ENCODE results near the gene TPST2. TPM values are rescaled to one million over a fixed set of nuclear protein-coding genes. Genes with fewer than 3 reads are reported as not detected.

The TPST2 gene
- total RNA-seq, 1 donor from 2014 or later, result 63.1 TPM

- H3K36me3 ChIP-seq, result no peaks in the 10 kb centered on the region
- no peak for ATAC-seq
- no peaks in the 10 kb centered on the region for H3K4me1 ChIP-seq
Observed at GRCh38 chr22:26602127-26602526, 12.2 kb upstream of the TPST2 start.

GRCh38 chr22:26601726-26602125 is 11.8 kb upstream of the TPST2 start:
- ATAC-seq (no peak), DNase-seq (no peak)
- no peak overlapping the region for H3K4me3 ChIP-seq
- H3K4me1 ChIP-seq, result no peaks in the 10 kb centered on the region
- no peak overlapping the region for H3K27ac ChIP-seq
- intact Hi-C loops (cut with DNase I), result no loop called here
- no peak for TF ChIP-seq CTCF (IDR thresholded peaks at IDR 0.05)
- H3K27me3 ChIP-seq (ENCODE audit: low read depth), result no peaks in the 10 kb centered on the region
- no peaks in the 10 kb centered on the region for H3K36me3 ChIP-seq
- no peaks in the 10 kb centered on the region for H3K9me3 ChIP-seq

More at GRCh38 chr22:26602127-26602526, 12.2 kb upstream of the TPST2 start:
- H3K27ac ChIP-seq, result no peak overlapping the region
- intact Hi-C loops (cut with DNase I), result no loop called here
- TF ChIP-seq CTCF (IDR thresholded peaks at IDR 0.05), result no peak
- no peak overlapping the region for H3K4me3 ChIP-seq
- no peak for DNase-seq
- H3K9me3 ChIP-seq, result no peaks in the 10 kb centered on the region
- no peaks in the 10 kb centered on the region for H3K27me3 ChIP-seq (ENCODE audit: low read depth)

- Histone ChIP-seq H3K4me1 (no peaks in the 10 kb centered on the region), H3K27ac (no peak overlapping the region), H3K4me3 (no peak overlapping the region), H3K36me3 (no peaks in the 10 kb centered on the region), H3K27me3 (ENCODE audit: low read depth) (no peaks in the 10 kb centered on the region), H3K9me3 (no peaks in the 10 kb centered on the region)
- no peak for DNase-seq
- intact Hi-C loops (cut with DNase I), result no loop called here
- ATAC-seq, result no peak
- no peak for TF ChIP-seq CTCF (IDR thresholded peaks at IDR 0.05)
Observed at GRCh38 chr22:26599505-26599904, 9.6 kb upstream of the TPST2 start.

GRCh38 chr22:26597480-26597879 is 7.5 kb upstream of the TPST2 start:
- Histone ChIP-seq H3K4me3 (no peak overlapping the region), H3K27me3 (ENCODE audit: low read depth) (no peaks in the 10 kb centered on the region), H3K36me3 (no peaks in the 10 kb centered on the region), H3K27ac (no peak overlapping the region), H3K9me3 (no peaks in the 10 kb centered on the region), H3K4me1 (peaks cover 7% of the 10 kb centered on the region)
- TF ChIP-seq CTCF (IDR thresholded peaks at IDR 0.05), result no peak
- ATAC-seq, result no peak
- intact Hi-C loops (cut with DNase I), result no loop called here
- DNase-seq, result no peak

- Histone ChIP-seq H3K36me3 (no peaks in the 10 kb centered on the region), H3K9me3 (no peaks in the 10 kb centered on the region), H3K27ac (no peak overlapping the region), H3K4me1 (peaks cover 12% of the 10 kb centered on the region), H3K27me3 (ENCODE audit: low read depth) (no peaks in the 10 kb centered on the region), H3K4me3 (no peak overlapping the region)
- TF ChIP-seq CTCF (IDR thresholded peaks at IDR 0.05), result no peak
- intact Hi-C loops (cut with DNase I), result no loop called here
- DNase-seq (no peak), ATAC-seq (peak in 1 of 2 donors; percentile 29)
Observed at GRCh38 chr22:26597026-26597425, 7.1 kb upstream of the TPST2 start.

- H3K4me1 ChIP-seq, result peaks cover 28% of the 10 kb centered on the region
- no peak overlapping the region for H3K27ac ChIP-seq
- no peaks in the 10 kb centered on the region for H3K27me3 ChIP-seq (ENCODE audit: low read depth)
- intact Hi-C loops (cut with DNase I), result no loop called here
- H3K4me3 ChIP-seq, result no peak overlapping the region
- no peaks in the 10 kb centered on the region for H3K36me3 ChIP-seq
- TF ChIP-seq CTCF (IDR thresholded peaks at IDR 0.05), result no peak
- peak; percentile 2 for DNase-seq
- H3K9me3 ChIP-seq, result no peaks in the 10 kb centered on the region
- ATAC-seq, result no peak
Observed at GRCh38 chr22:26593763-26594162, 3.8 kb upstream of the TPST2 start.

All from lower lobe of right lung (tissue), 2 donors.